OCI-LY7 (cell line): ENCODE results near the gene SSU72.

Source experiments
- EZH2phosphoT487 ChIP-seq: fragments of 200-600 bp; sonication (generic); IDR thresholded peaks from 2 replicates; pipeline ENCODE4 v1.6.1; 2018; ENCODE audit warnings: low read depth, borderline replicate concordance, mild to moderate bottlenecking, mixed run types, antibody characterized with exemption, low read length, moderate library complexity, mixed read lengths
- TF ChIP-seq, protein P1 (sequence below): fragments of 200-600 bp; sonication (generic); conservative IDR thresholded peaks from 2 replicates; pipeline ENCODE4 v1.5.1; 2014; ENCODE audit warnings: mild to moderate bottlenecking, antibody characterized with exemption, low read length, moderate library complexity, mixed read lengths

DNA sequence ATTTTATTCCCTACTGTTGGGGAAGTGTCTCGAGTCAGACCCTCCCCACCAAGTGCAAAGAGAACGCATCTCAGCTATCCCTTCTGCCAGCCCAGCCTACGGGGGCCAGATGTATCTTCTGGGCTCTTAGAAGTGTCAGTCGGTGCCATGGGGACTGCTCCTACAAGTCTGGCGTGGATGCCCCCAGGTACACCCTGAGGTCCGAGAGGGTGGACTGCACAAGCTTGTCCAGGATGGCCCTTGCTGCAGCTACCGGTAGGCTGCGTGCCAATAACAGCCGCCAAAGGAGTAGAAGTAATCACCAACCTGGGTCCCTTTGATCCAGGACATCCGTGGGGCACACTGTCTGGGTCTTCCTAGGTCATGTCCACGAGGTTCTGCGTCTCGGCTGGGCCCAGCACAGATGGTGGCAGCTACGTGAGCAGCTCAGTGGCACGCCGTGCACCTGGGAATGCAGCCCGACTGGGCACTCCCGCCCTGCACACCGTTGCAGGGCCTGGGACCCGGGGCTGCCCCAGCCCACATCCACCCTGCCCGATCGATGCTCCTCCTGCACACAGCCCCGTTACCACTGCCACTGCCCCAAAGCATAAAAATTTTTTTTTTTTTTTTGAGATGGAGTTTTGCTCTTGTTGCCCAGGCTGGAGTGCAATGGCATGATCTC, 8.8 kb upstream of the SSU72 start:
- TF ChIP-seq, protein P1, sequence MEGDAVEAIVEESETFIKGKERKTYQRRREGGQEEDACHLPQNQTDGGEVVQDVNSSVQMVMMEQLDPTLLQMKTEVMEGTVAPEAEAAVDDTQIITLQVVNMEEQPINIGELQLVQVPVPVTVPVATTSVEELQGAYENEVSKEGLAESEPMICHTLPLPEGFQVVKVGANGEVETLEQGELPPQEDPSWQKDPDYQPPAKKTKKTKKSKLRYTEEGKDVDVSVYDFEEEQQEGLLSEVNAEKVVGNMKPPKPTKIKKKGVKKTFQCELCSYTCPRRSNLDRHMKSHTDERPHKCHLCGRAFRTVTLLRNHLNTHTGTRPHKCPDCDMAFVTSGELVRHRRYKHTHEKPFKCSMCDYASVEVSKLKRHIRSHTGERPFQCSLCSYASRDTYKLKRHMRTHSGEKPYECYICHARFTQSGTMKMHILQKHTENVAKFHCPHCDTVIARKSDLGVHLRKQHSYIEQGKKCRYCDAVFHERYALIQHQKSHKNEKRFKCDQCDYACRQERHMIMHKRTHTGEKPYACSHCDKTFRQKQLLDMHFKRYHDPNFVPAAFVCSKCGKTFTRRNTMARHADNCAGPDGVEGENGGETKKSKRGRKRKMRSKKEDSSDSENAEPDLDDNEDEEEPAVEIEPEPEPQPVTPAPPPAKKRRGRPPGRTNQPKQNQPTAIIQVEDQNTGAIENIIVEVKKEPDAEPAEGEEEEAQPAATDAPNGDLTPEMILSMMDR: no peak
- TF ChIP-seq EZH2phosphoT487: no peak
